DOHH2 (cell line): ENCODE results near the gene ERC2.

Experiments
- H3F3A ChIP-seq: fragments of 200-600 bp; sonication (generic), shearing (Covaris generic); 2 replicates; pipeline ENCODE4 v1.6.0; 2016; ENCODE audit warnings: antibody characterized with exemption, mild to moderate bottlenecking; ENCODE audit not compliant: control insufficient read depth, insufficient read depth
- H3K27ac ChIP-seq: fragments of 200-600 bp; sonication (generic); 2 replicates; pipeline ENCODE4 v1.5.1; 2014; ENCODE audit warnings: low read depth, mild to moderate bottlenecking, low read length, moderate library complexity
- H3K27me3 ChIP-seq: fragments of 200-600 bp; sonication (generic); 2 replicates; pipeline ENCODE4 v1.6.1; 2014; ENCODE audit warnings: mild to moderate bottlenecking, low read length, mixed read lengths; ENCODE audit not compliant: control insufficient read depth
- H3K36me3 ChIP-seq: fragments of 200-600 bp; sonication (generic); 2 replicates; pipeline ENCODE4 v1.6.1; 2014; ENCODE audit warnings: mild to moderate bottlenecking, low read length, moderate library complexity, mixed read lengths; ENCODE audit not compliant: control insufficient read depth
- H3K4me1 ChIP-seq: fragments of 200-600 bp; sonication (generic); 2 replicates; pipeline ENCODE4 v1.6.1; 2014; ENCODE audit warnings: mild to moderate bottlenecking, low read length, mixed read lengths; ENCODE audit not compliant: control insufficient read depth
- H3K4me2 ChIP-seq: fragments of 200-600 bp; sonication (generic); 2 replicates; pipeline ENCODE4 v1.6.0; 2014; ENCODE audit warnings: mild to moderate bottlenecking, low read length, moderate library complexity
- H3K4me3 ChIP-seq: fragments of 200-600 bp; sonication (generic); 2 replicates; pipeline ENCODE4 v1.5.1; 2014; ENCODE audit warnings: mild to moderate bottlenecking, low read length, mixed read lengths
- H3K79me2 ChIP-seq: fragments of 200-600 bp; sonication (generic); 2 replicates; pipeline ENCODE4 v1.6.1; 2014; ENCODE audit warnings: mild to moderate bottlenecking, low read length, mixed read lengths; ENCODE audit not compliant: control insufficient read depth
- H3K9me2 ChIP-seq: fragments of 200-600 bp; sonication (generic); replicated peaks from 2 replicates; pipeline ENCODE4 v1.6.1; 2014; ENCODE audit warnings: mild to moderate bottlenecking, low read length, mixed read lengths; ENCODE audit not compliant: control insufficient read depth
- H3K9me3 ChIP-seq: fragments of 200-600 bp; sonication (generic); 2 replicates; pipeline ENCODE4 v1.6.1; 2014; ENCODE audit warnings: antibody characterized with exemption, low read length, mixed read lengths; ENCODE audit not compliant: control insufficient read depth, insufficient read depth
- H4K20me1 ChIP-seq: fragments of 200-600 bp; sonication (generic); 2 replicates; pipeline ENCODE4 v1.6.0; 2014; ENCODE audit warnings: low read depth, mild to moderate bottlenecking, antibody characterized with exemption, low read length, moderate library complexity; ENCODE audit not compliant: control insufficient read depth, insufficient read depth
- EZH2phosphoT487 ChIP-seq: fragments of 200-600 bp; sonication (generic); IDR thresholded peaks from 2 replicates; pipeline ENCODE4 v1.6.1; 2017; ENCODE audit warnings: borderline replicate concordance, mild to moderate bottlenecking, antibody characterized with exemption, low read length, moderate library complexity, mixed read lengths
- TF ChIP-seq, protein P1 (sequence below): fragments of 200-600 bp; sonication (generic); IDR thresholded peaks from one replicate; pipeline ENCODE4 v1.5.1; 2014; ENCODE audit warnings: antibody characterized with exemption, mild to moderate bottlenecking, low read depth, low read length; ENCODE audit not compliant: poor library complexity, severe bottlenecking

Gene ERC2

GRCh38 chr3:56012721-56013120 is 455.5 kb downstream of the ERC2 start:
- Histone ChIP-seq H3K4me3 (no peak overlapping the region), H3K36me3 (no peaks in the 10 kb centered on the region), H3K27ac (no peak overlapping the region), H3K9me2 (no peaks in the 10 kb centered on the region), H3K9me3 (no peaks in the 10 kb centered on the region), H4K20me1 (no peaks in the 10 kb centered on the region), H3K4me2 (no peak overlapping the region), H3K4me1 (no peaks in the 10 kb centered on the region), H3K79me2 (no peaks in the 10 kb centered on the region), H3K27me3 (no peaks in the 10 kb centered on the region), H3F3A (no peaks in the 10 kb centered on the region)
- TF ChIP-seq EZH2phosphoT487 = no peak
- TF ChIP-seq, protein P1, sequence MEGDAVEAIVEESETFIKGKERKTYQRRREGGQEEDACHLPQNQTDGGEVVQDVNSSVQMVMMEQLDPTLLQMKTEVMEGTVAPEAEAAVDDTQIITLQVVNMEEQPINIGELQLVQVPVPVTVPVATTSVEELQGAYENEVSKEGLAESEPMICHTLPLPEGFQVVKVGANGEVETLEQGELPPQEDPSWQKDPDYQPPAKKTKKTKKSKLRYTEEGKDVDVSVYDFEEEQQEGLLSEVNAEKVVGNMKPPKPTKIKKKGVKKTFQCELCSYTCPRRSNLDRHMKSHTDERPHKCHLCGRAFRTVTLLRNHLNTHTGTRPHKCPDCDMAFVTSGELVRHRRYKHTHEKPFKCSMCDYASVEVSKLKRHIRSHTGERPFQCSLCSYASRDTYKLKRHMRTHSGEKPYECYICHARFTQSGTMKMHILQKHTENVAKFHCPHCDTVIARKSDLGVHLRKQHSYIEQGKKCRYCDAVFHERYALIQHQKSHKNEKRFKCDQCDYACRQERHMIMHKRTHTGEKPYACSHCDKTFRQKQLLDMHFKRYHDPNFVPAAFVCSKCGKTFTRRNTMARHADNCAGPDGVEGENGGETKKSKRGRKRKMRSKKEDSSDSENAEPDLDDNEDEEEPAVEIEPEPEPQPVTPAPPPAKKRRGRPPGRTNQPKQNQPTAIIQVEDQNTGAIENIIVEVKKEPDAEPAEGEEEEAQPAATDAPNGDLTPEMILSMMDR = no peak

- Histone ChIP-seq H3K9me3 (no peaks in the 10 kb centered on the region), H3K27me3 (0 out of 2 replicates have a peak, but pooled peaks cover 2% of the 10 kb centered on the region), H3K4me2 (no peak overlapping the region), H4K20me1 (no peaks in the 10 kb centered on the region), H3K4me1 (no peaks in the 10 kb centered on the region), H3K9me2 (no peaks in the 10 kb centered on the region), H3K27ac (no peak overlapping the region), H3K4me3 (no peak overlapping the region), H3K79me2 (no peaks in the 10 kb centered on the region), H3F3A (no peaks in the 10 kb centered on the region), H3K36me3 (no peaks in the 10 kb centered on the region)
- no peak for TF ChIP-seq EZH2phosphoT487
- TF ChIP-seq, protein P1 = no peak
Measured at GRCh38 chr3:56005196-56005805, 463.0 kb downstream of the ERC2 start.

DNA sequence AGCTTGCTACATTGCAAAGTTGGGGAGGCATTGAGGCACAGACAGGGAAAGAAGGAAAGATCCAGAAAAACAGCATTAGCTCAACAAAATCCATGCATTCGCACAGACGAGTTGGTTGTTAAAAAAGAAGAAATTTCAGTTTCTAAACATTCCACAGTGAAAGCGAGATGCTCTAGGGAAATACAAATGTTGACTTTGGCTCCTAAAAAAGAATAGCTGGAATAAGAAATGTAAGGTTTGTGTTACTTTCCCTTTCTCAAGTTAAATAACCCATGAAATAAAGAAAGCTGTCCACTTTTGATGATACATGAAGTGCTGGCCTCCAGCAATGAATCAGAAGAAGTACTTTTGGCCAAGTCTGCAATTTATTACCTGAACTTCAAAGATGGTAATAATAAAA is 465.1 kb downstream of the ERC2 start:
- Histone ChIP-seq H3K79me2 (no peaks in the 10 kb centered on the region), H3K27me3 (0 out of 2 replicates have a peak, but pooled peaks cover 2% of the 10 kb centered on the region), H3K4me3 (no peak overlapping the region), H3K4me2 (no peak overlapping the region), H3K9me3 (no peaks in the 10 kb centered on the region), H3K4me1 (no peaks in the 10 kb centered on the region), H3F3A (no peaks in the 10 kb centered on the region), H3K27ac (no peak overlapping the region), H3K9me2 (no peaks in the 10 kb centered on the region), H3K36me3 (no peaks in the 10 kb centered on the region), H4K20me1 (no peaks in the 10 kb centered on the region)
- TF ChIP-seq, protein P1 = no peak
- no peak for TF ChIP-seq EZH2phosphoT487
